Measurements from ENCODE around the gene QSOX1.

QSOX1 gene

GRCh38 chr1:180211156-180211859 lies 56.6 kb downstream of the QSOX1 start:
- Mint-ChIP-seq H3K9me3 (no peaks in the 10 kb centered on the region), H3K4me1 (peaks cover 4 to 6% of the 10 kb centered on the region in 2 donors), H3K27me3 (peaks cover 9 to 12% of the 10 kb centered on the region in 2 donors), H3K4me3 (no peak overlapping the region), H3K27ac (no peak overlapping the region), H3K36me3 (no peaks in the 10 kb centered on the region)
- DNase-seq, result no peak
- no peak for ATAC-seq (replicated peaks)

GRCh38 chr1:180211860-180212229 lies 57.2 kb downstream of the QSOX1 start:
- no peak for ATAC-seq (replicated peaks)
- no peak overlapping the region for H3K27ac Mint-ChIP-seq
- no peaks in the 10 kb centered on the region for H3K36me3 Mint-ChIP-seq
- peaks cover 4 to 6% of the 10 kb centered on the region in 2 donors for H3K4me1 Mint-ChIP-seq
- peaks cover 9 to 12% of the 10 kb centered on the region in 2 donors for H3K27me3 Mint-ChIP-seq
- no peaks in the 10 kb centered on the region for H3K9me3 Mint-ChIP-seq
- no peak for DNase-seq
- H3K4me3 Mint-ChIP-seq, result no peak overlapping the region

GRCh38 chr1:180213401-180214170 lies 58.9 kb downstream of the QSOX1 start:
- Mint-ChIP-seq H3K4me1 (peaks cover under 1 to 6% of the 10 kb centered on the region in 2 donors), H3K27ac (peak overlapping the region; percentile 69)

GRCh38 chr1:180215856-180216625 lies 61.4 kb downstream of the QSOX1 start:
- H3K36me3 Mint-ChIP-seq, result no peaks in the 10 kb centered on the region
- H3K27ac Mint-ChIP-seq, result no peak overlapping the region
- peaks cover 0 to 6% of the 10 kb centered on the region in 2 donors for H3K4me1 Mint-ChIP-seq
- no peaks in the 10 kb centered on the region for H3K9me3 Mint-ChIP-seq
- ATAC-seq (replicated peaks) (no peak), DNase-seq (no peak)
- H3K27me3 Mint-ChIP-seq, result peaks cover 20 to 23% of the 10 kb centered on the region in 2 donors
- H3K4me3 Mint-ChIP-seq, result no peak overlapping the region

More at GRCh38 chr1:180213401-180214170, 58.9 kb downstream of the QSOX1 start:
- ATAC-seq (replicated peaks), result peak in 1 of 2 donors; percentile 34
- Mint-ChIP-seq H3K9me3 (no peaks in the 10 kb centered on the region), H3K36me3 (no peaks in the 10 kb centered on the region), H3K4me3 (peak overlapping the region in 1 of 2 donors; percentile 50), H3K27me3 (peaks cover 9 to 12% of the 10 kb centered on the region in 2 donors)
- DNase-seq, result no peak

- no peak overlapping the region for H3K27ac Mint-ChIP-seq
- peaks cover 20 to 21% of the 10 kb centered on the region in 2 donors for H3K27me3 Mint-ChIP-seq
- peaks cover 0 to 6% of the 10 kb centered on the region in 2 donors for H3K4me1 Mint-ChIP-seq
- H3K36me3 Mint-ChIP-seq, result no peaks in the 10 kb centered on the region
- ATAC-seq (replicated peaks), result no peak
- H3K9me3 Mint-ChIP-seq, result no peaks in the 10 kb centered on the region
- H3K4me3 Mint-ChIP-seq, result no peak overlapping the region
- no peak for DNase-seq
Measured at GRCh38 chr1:180217006-180217405, 62.3 kb downstream of the QSOX1 start.

GRCh38 chr1:180218806-180219765 lies 64.4 kb downstream of the QSOX1 start:
- peaks cover 33 to 42% of the 10 kb centered on the region in 2 donors for H3K27me3 Mint-ChIP-seq
- no peaks in the 10 kb centered on the region for H3K36me3 Mint-ChIP-seq
- no peaks in the 10 kb centered on the region for H3K9me3 Mint-ChIP-seq
- no peak overlapping the region for H3K4me3 Mint-ChIP-seq
- DNase-seq (no peak), ATAC-seq (replicated peaks) (no peak)
- no peak overlapping the region for H3K27ac Mint-ChIP-seq
- H3K4me1 Mint-ChIP-seq, result peaks cover 0 to 7% of the 10 kb centered on the region in 2 donors

GRCh38 chr1:180219776-180220175 lies 65.1 kb downstream of the QSOX1 start:
- ATAC-seq (replicated peaks), result no peak

GRCh38 chr1:180221462-180221861 lies 66.8 kb downstream of the QSOX1 start:
- ATAC-seq (replicated peaks), result no peak
- DNase-seq, result no peak
- Mint-ChIP-seq H3K4me1 (peaks cover 0 to 7% of the 10 kb centered on the region in 2 donors), H3K27me3 (peaks cover 53 to 63% of the 10 kb centered on the region in 2 donors), H3K36me3 (no peaks in the 10 kb centered on the region), H3K27ac (no peak overlapping the region), H3K9me3 (no peaks in the 10 kb centered on the region), H3K4me3 (no peak overlapping the region)

More at GRCh38 chr1:180219776-180220175, 65.1 kb downstream of the QSOX1 start:
- Mint-ChIP-seq H3K4me3 (no peak overlapping the region), H3K36me3 (no peaks in the 10 kb centered on the region), H3K27me3 (peaks cover 40 to 47% of the 10 kb centered on the region in 2 donors), H3K27ac (no peak overlapping the region), H3K9me3 (no peaks in the 10 kb centered on the region), H3K4me1 (peaks cover 0 to 7% of the 10 kb centered on the region in 2 donors)
- no peak for DNase-seq

GRCh38 chr1:180224902-180225301 lies 70.2 kb downstream of the QSOX1 start:
- H3K36me3 Mint-ChIP-seq, result no peaks in the 10 kb centered on the region
- ATAC-seq (replicated peaks) (no peak), DNase-seq (no peak)
- no peak overlapping the region for H3K4me3 Mint-ChIP-seq
- H3K27ac Mint-ChIP-seq, result no peak overlapping the region
- H3K9me3 Mint-ChIP-seq, result no peaks in the 10 kb centered on the region
- peaks cover 4 to 18% of the 10 kb centered on the region in 2 donors for H3K4me1 Mint-ChIP-seq
- peaks cover 56 to 79% of the 10 kb centered on the region in 2 donors for H3K27me3 Mint-ChIP-seq

- Mint-ChIP-seq H3K36me3 (no peaks in the 10 kb centered on the region), H3K9me3 (no peaks in the 10 kb centered on the region), H3K27ac (no peak overlapping the region), H3K27me3 (peaks cover 54 to 75% of the 10 kb centered on the region in 2 donors), H3K4me1 (peaks cover 4 to 20% of the 10 kb centered on the region in 2 donors), H3K4me3 (no peak overlapping the region)
- ATAC-seq (replicated peaks), result no peak
- no peak for DNase-seq
Measured at GRCh38 chr1:180225403-180225802, 70.7 kb downstream of the QSOX1 start.

GRCh38 chr1:180227861-180228647 lies 73.4 kb downstream of the QSOX1 start:
- Mint-ChIP-seq H3K27ac (peak overlapping the region; percentile 82), H3K4me3 (no peak overlapping the region), H3K4me1 (peaks cover 11 to 39% of the 10 kb centered on the region in 2 donors), H3K9me3 (no peaks in the 10 kb centered on the region), H3K36me3 (no peaks in the 10 kb centered on the region), H3K27me3 (peaks cover 55 to 82% of the 10 kb centered on the region in 2 donors)
- DNase-seq (no peak), ATAC-seq (replicated peaks) (no peak)

GRCh38 chr1:180228648-180229482 lies 74.2 kb downstream of the QSOX1 start:
- peaks cover 15 to 47% of the 10 kb centered on the region in 2 donors for H3K4me1 Mint-ChIP-seq
- H3K9me3 Mint-ChIP-seq, result no peaks in the 10 kb centered on the region
- H3K36me3 Mint-ChIP-seq, result no peaks in the 10 kb centered on the region
- peak overlapping the region; percentile 82 for H3K27ac Mint-ChIP-seq
- H3K4me3 Mint-ChIP-seq, result peak overlapping the region; percentile 74 to 84
- ATAC-seq (replicated peaks), result peak; percentile 23 to 28
- DNase-seq, result no peak
- H3K27me3 Mint-ChIP-seq, result peaks cover 61 to 82% of the 10 kb centered on the region in 2 donors

All from stimulated activated naive B cell treated with anti-CD40 and anti-IgM and Interleukin-4, amounts not matched to agents 10 μg/mL and 1 μg/mL and 100 μg/mL, for 72 hours (primary cell).